Measurements from ENCODE around the gene MACROH2A2.
"Not testable (repeated sequence)": the region's sequence is repeated elsewhere in the genome, so short reads cannot be mapped to it uniquely, and the experiment has no call there.

Gene MACROH2A2

GRCh38 chr10:70155255-70155838 is 102.7 kb downstream of the MACROH2A2 start:
- DNase-seq (ENCODE audit: low read depth in 3 of 3): no peak

DNA sequence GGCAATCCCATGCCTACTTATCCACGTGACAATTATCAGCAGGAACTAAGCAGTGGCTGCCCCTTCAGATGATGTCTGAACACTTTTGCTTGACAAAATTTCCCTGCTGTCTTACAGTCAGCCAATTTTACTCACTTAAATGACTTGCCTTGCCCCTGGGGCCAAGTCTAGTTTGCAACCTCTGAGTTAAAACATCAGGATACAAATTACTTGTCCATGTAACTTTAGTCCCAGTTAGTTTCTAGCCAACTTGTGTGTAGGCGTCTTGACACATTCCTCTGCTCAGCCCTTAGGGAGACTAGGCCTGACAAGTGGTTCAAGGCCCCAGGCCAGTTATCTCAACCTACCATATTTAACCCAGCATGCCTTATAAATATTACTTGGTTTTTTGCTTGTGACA is 105.5 kb downstream of the MACROH2A2 start:
- no peak for DNase-seq (ENCODE audit: low read depth in 3 of 3)

GRCh38 chr10:70159366-70159765 is 106.7 kb downstream of the MACROH2A2 start:
- DNase-seq (ENCODE audit: low read depth in 3 of 3): not testable (repeated sequence)

DNA sequence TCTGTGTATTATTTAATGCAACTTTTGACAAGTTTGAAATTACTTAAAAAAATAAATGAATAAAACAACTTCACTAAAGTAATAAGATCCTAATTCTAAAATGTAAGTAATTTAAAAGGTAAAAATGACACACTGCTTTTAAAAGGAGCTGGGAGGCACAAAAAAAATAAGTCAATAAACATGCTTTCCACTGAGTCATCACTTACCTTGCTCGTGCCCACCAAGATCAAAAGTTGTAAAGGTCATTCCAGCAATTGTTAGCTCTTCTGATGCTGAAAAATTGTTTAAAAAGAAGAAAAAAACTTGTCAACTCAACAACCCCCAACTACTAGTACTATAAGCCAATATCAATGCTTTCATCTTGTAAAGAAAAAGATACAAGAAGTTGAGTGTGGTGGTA is 108.2 kb downstream of the MACROH2A2 start:
- no peak for DNase-seq (ENCODE audit: low read depth in 3 of 3)

Data from stimulated activated CD4-positive, alpha-beta T cell treated with anti-CD3 and anti-CD28 coated beads, TNF-alpha, amount 100 ng/mL, for 48 hours (primary cell).